Measurements from ENCODE around the gene PHC1. TPM values are rescaled to one million over a fixed set of nuclear protein-coding genes. Genes with fewer than 3 reads are reported as not detected.

PHC1 gene
- total RNA-seq, 6 experiments from 2014 or later = 17.2 to 22.3 (median 19.9) TPM

GRCh38 chr12:8909752-8910151, 4.6 kb upstream of the PHC1 start:
- no peaks in the 10 kb centered on the region for H3K9me3 Mint-ChIP-seq
- no peak overlapping the region for H3K4me3 Mint-ChIP-seq
- DNase-seq = no peak
- H3K4me1 Mint-ChIP-seq (ENCODE audit: low read depth) = peaks cover 28% of the 10 kb centered on the region
- no peak overlapping the region for H3K27ac Mint-ChIP-seq
- no peaks in the 10 kb centered on the region for H3K27me3 Mint-ChIP-seq (ENCODE audit: insufficient read depth)
- H3K36me3 Mint-ChIP-seq (ENCODE audit: low read depth) = no peaks in the 10 kb centered on the region
- no peak for TF ChIP-seq CTCF (IDR thresholded peaks at IDR 0.05)

GRCh38 chr12:8911606-8912268, 2.6 kb upstream of the PHC1 start:
- no peak for DNase-seq
- Mint-ChIP-seq H3K27ac (no peak overlapping the region), H3K27me3 (ENCODE audit: insufficient read depth) (no peaks in the 10 kb centered on the region), H3K9me3 (no peaks in the 10 kb centered on the region), H3K36me3 (ENCODE audit: low read depth) (no peaks in the 10 kb centered on the region), H3K4me1 (ENCODE audit: low read depth) (peaks cover 25% of the 10 kb centered on the region), H3K4me3 (no peak overlapping the region)
- no peak for TF ChIP-seq CTCF (IDR thresholded peaks at IDR 0.05)

GRCh38 chr12:8912914-8913313, 1.4 kb upstream of the PHC1 start:
- 0 out of 2 replicates have a peak, but pooled peaks have one; percentile 2 for TF ChIP-seq CTCF (IDR thresholded peaks at IDR 0.05)
- Mint-ChIP-seq H3K4me3 (peak overlapping the region; percentile 90), H3K9me3 (no peaks in the 10 kb centered on the region), H3K4me1 (ENCODE audit: low read depth) (peaks cover 25% of the 10 kb centered on the region), H3K36me3 (ENCODE audit: low read depth) (no peaks in the 10 kb centered on the region), H3K27ac (peak overlapping the region; percentile 91), H3K27me3 (ENCODE audit: insufficient read depth) (no peaks in the 10 kb centered on the region)
- no peak for DNase-seq

- no peak for DNase-seq
- H3K36me3 Mint-ChIP-seq (ENCODE audit: low read depth) = no peaks in the 10 kb centered on the region
- peak overlapping the region; percentile 90 for H3K4me3 Mint-ChIP-seq
- peak overlapping the region; percentile 91 for H3K27ac Mint-ChIP-seq
- H3K9me3 Mint-ChIP-seq = no peaks in the 10 kb centered on the region
- H3K4me1 Mint-ChIP-seq (ENCODE audit: low read depth) = peaks cover 25% of the 10 kb centered on the region
- TF ChIP-seq CTCF (IDR thresholded peaks at IDR 0.05) = no peak
- H3K27me3 Mint-ChIP-seq (ENCODE audit: insufficient read depth) = no peaks in the 10 kb centered on the region
Measured at GRCh38 chr12:8913702-8914032, 642 bp upstream of the PHC1 start.

- TF ChIP-seq CTCF (IDR thresholded peaks at IDR 0.05) = no peak
- DNase-seq = peak; percentile 43
- H3K4me3 Mint-ChIP-seq = no peak overlapping the region
- H3K27me3 Mint-ChIP-seq (ENCODE audit: insufficient read depth) = no peaks in the 10 kb centered on the region
- no peak overlapping the region for H3K27ac Mint-ChIP-seq
- no peaks in the 10 kb centered on the region for H3K9me3 Mint-ChIP-seq
- H3K36me3 Mint-ChIP-seq (ENCODE audit: low read depth) = no peaks in the 10 kb centered on the region
- H3K4me1 Mint-ChIP-seq (ENCODE audit: low read depth) = peaks cover 25% of the 10 kb centered on the region
Measured at GRCh38 chr12:8914716-8915526, 612 bp downstream of the PHC1 start.

Measured in HFFc6 (cell line).